ENCODE results near the gene CRNN.

Gene CRNN

DNA sequence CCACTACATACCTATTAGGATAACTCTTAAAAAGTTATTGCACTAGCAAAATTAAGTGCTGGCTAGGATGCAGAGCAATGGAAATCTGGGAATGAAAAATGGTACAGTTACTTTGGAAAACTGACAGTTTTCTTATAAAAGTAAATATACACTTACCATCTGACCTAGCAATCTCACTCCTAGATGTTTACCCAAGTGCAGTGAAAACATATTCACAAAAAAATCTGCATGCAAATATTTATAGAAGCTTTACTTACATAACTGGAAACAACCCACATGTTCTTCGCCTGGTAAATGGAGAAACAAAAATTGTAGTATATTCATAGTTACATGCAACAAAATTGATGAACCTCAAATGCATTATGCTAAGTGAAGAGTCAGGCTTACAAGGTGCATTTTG is 41.4 kb downstream of the CRNN start:
- TF ChIP-seq, protein P1, sequence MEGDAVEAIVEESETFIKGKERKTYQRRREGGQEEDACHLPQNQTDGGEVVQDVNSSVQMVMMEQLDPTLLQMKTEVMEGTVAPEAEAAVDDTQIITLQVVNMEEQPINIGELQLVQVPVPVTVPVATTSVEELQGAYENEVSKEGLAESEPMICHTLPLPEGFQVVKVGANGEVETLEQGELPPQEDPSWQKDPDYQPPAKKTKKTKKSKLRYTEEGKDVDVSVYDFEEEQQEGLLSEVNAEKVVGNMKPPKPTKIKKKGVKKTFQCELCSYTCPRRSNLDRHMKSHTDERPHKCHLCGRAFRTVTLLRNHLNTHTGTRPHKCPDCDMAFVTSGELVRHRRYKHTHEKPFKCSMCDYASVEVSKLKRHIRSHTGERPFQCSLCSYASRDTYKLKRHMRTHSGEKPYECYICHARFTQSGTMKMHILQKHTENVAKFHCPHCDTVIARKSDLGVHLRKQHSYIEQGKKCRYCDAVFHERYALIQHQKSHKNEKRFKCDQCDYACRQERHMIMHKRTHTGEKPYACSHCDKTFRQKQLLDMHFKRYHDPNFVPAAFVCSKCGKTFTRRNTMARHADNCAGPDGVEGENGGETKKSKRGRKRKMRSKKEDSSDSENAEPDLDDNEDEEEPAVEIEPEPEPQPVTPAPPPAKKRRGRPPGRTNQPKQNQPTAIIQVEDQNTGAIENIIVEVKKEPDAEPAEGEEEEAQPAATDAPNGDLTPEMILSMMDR (conservative IDR thresholded peaks at IDR 0.05): no peak
- no peak for TF ChIP-seq ZFX (IDR thresholded peaks at IDR 0.05)
- H3K27ac ChIP-seq: no peak overlapping the region

DNA sequence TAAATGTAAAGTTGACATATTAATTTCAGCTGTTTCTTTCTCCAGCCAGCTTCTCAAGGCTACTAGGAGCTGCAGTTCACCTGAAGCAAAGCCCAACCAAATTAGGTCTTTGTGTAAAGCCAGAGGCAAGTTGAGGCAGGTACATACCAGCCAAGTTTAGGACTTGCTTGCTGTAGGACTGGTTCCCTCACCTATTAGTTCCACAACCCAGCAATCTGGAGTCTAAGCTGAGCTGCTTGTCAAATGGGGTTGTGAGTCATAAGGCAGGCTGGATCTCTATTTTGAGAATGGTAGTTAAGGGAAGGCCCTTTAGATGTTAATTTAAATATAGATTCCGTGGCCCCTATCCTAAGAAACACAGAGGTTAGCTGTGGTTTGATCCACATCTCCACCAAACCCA is 46.6 kb downstream of the CRNN start:
- no peak for TF ChIP-seq ZFX (IDR thresholded peaks at IDR 0.05)
- TF ChIP-seq, protein P1 (conservative IDR thresholded peaks at IDR 0.05): no peak
- no peak overlapping the region for H3K27ac ChIP-seq

DNA sequence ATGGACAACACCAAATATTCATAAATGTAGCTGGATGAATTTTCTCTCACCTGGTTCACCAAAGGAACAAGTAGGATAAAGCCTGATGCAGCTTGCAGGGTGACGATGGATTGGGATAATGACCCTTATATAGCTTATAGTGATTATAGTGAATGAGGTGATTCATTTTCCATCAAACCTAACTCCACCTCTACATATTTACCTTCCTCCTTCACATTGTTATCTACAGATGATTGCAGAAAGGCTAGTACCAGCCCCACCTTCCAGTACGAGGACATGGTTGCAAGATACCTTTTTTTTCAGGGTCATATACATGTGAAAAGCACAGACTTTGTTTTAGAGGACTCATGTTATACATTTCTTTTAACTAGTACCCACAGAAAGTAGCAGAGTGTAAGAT is 54.2 kb downstream of the CRNN start, which contains the start of gene FLG2:
TSS of gene FLG2 (minus strand) at position 101 of the 400 bp plus-strand sequence. CDS start 1,122 bp downstream, outside the sequence.
- no peak for TF ChIP-seq ZFX (IDR thresholded peaks at IDR 0.05)
- TF ChIP-seq, protein P1 (conservative IDR thresholded peaks at IDR 0.05): no peak
- no peak within 1 kb of the TSS for H3K27ac ChIP-seq

Data from C4-2B (cell line).